ENCODE measurements around the gene NBPF10. TPM values are rescaled to one million over a fixed set of nuclear protein-coding genes. Genes with fewer than 3 reads are reported as not detected.
A peak's percentile ranks its signal among the peaks of the same experiment; 100 is the strongest.
"Not testable (repeated sequence)": the region's sequence is repeated elsewhere in the genome, so short reads cannot be mapped to it uniquely, and the experiment has no call there.

NBPF10 gene, protein sequence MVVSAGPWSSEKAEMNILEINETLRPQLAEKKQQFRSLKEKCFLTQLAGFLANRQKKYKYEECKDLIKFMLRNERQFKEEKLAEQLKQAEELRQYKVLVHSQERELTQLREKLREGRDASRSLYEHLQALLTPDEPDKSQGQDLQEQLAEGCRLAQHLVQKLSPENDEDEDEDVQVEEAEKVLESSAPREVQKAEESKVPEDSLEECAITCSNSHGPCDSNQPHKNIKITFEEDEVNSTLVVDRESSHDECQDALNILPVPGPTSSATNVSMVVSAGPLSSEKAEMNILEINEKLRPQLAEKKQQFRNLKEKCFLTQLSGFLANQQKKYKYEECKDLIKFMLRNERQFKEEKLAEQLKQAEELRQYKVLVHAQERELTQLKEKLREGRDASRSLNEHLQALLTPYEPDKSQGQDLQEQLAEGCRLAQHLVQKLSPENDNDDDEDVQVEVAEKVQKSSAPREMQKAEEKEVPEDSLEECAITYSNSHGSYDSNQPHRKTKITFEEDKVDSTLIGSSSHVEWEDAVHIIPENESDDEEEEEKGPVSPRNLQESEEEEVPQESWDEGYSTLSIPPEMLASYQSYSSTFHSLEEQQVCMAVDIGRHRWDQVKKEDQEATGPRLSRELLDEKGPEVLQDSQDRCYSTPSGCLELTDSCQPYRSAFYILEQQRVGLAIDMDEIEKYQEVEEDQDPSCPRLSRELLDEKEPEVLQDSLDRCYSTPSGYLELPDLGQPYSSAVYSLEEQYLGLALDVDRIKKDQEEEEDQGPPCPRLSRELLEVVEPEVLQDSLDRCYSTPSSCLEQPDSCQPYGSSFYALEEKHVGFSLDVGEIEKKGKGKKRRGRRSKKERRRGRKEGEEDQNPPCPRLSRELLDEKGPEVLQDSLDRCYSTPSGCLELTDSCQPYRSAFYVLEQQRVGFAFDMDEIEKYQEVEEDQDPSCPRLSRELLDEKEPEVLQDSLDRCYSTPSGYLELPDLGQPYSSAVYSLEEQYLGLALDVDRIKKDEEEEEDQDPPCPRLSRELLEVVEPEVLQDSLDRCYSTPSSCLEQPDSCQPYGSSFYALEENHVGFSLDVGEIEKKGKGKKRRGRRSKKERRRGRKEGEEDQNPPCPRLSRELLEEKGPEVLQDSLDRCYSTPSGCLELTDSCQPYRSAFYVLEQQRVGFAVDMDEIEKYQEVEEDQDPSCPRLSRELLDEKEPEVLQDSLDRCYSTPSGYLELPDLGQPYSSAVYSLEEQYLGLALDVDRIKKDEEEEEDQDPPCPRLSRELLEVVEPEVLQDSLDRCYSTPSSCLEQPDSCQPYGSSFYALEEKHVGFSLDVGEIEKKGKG (N-terminal part only)
- total RNA-seq (2014; rRNA removed), result 1.4 and 1.5 TPM in 2 replicates
- percentile 53 among the genes with signal in this experiment for Bru-seq, nascent RNA
- percentile 57 among the genes with signal in this experiment for BruChase-seq, experiment 1, labeled RNA remaining after a 6-hour chase
- BruChase-seq, experiment 2, labeled RNA remaining after a 2-hour chase, result percentile 55 among the genes with signal in this experiment
- long read RNA-seq, partial matches to known transcripts, result 33 of 56 reads
- long read RNA-seq, other reads (novel, unspliced or antisense), result 23 of 56 reads

DNA sequence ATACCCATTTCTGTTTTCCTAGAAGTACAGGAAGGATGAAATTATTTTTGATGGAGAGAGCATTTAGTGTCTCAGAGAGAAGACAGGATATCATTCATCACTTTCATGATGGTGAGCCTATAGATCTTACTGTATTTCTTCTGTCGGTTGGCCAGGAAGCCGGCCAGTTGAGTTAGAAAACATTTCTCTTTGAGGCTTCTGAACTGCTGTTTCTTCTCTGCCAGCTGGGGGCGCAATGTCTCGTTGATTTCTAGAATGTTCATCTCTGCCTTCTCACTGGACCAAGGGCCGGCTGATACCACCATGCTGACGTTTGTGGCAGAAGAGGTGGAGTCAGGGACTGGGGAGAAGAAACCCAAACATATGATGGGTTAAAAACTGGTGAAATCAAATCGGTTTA, at the start of gene NBPF10:
Gene NBPF10, minus strand, starts transcription at position 340 of the 400 bp plus-strand sequence. Its CDS starts 35 bp downstream, at position 305.
- H3K27me3 ChIP-seq (ENCODE audit: low read length); H3K79me2 ChIP-seq (ENCODE audit: low read length); H3K9ac ChIP-seq (ENCODE audit: low read length); H3K27ac ChIP-seq (ENCODE audit: low read length); H3K9me2 ChIP-seq (replicated peaks; ENCODE audit: low read length); POLR2A ChIA-PET (ENCODE audit: unreplicated experiment); H3F3A ChIP-seq (ENCODE audit: low read length, unreplicated experiment); CTCF ChIA-PET; intact Hi-C loops (cut with micrococcal nuclease); H2AFZ ChIP-seq (ENCODE audit: low read length); DNase-seq; H3K4me3 ChIP-seq (ENCODE audit: low read length); H3K4me1 ChIP-seq (ENCODE audit: insufficient read depth, low read length); H3K36me3 ChIP-seq (ENCODE audit: low read depth, low read length); H4K20me1 ChIP-seq (ENCODE audit: low read length); H3K9me3 ChIP-seq (ENCODE audit: low read length); BruUV-seq (replicated peaks); H3K4me2 ChIP-seq (ENCODE audit: low read length); ATAC-seq: not testable (repeated sequence)

DNA sequence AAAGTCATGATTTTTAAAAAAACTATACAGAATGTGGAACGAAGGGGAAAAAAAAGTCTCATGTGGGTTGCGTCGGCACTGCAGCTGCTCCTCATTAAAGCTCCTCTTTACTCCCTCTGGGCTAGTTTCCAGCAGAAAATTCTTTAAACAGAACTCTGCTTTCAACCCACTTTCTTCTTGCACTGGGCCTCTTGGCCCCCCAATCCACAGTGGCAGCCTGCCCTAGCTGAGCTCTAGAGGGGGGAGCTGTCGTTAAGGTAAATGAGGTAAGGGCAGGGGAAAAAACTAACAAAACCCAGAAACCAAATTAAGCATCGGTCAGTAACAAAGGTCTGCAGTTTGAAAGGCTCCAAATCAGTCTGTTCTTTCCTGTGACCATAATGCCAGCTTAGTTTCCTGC, 29.9 kb upstream of the NBPF10 start:
- H2AFZ ChIP-seq (ENCODE audit: low read length); H3K4me1 ChIP-seq (ENCODE audit: insufficient read depth, low read length); H3K9me3 ChIP-seq (ENCODE audit: low read length); CTCF ChIA-PET; H3F3A ChIP-seq (ENCODE audit: low read length, unreplicated experiment); H3K4me3 ChIP-seq (ENCODE audit: low read length); H3K27ac ChIP-seq (ENCODE audit: low read length); POLR2A ChIA-PET (ENCODE audit: unreplicated experiment); ATAC-seq; H3K27me3 ChIP-seq (ENCODE audit: low read length); H3K9me2 ChIP-seq (replicated peaks; ENCODE audit: low read length); H3K79me2 ChIP-seq (ENCODE audit: low read length); intact Hi-C loops (cut with micrococcal nuclease); H3K9ac ChIP-seq (ENCODE audit: low read length); H4K20me1 ChIP-seq (ENCODE audit: low read length); H3K36me3 ChIP-seq (ENCODE audit: low read depth, low read length); DNase-seq; H3K4me2 ChIP-seq (ENCODE audit: low read length); BruUV-seq (replicated peaks): not testable (repeated sequence)

DNA sequence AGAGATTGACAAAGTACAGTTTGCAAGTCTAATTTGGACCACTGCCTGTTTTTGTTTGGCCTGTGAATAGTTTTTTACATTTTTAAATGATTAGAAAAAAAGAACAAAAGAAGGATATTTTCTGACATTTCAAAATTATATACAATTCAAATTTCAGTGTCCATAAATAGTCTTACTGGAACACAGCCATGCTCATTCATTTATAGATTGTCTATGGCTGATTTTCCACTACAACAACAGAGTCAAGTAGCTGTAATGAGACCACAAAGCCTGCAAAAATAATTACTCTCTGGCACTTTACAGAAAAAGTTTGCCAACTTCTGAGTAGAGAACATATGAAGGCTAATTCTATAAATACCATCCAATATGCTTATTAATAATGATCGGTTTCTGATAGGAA, 23.1 kb upstream of the NBPF10 start:
- H3K4me1 ChIP-seq (ENCODE audit: insufficient read depth, low read length), result not testable (repeated sequence)

DNA sequence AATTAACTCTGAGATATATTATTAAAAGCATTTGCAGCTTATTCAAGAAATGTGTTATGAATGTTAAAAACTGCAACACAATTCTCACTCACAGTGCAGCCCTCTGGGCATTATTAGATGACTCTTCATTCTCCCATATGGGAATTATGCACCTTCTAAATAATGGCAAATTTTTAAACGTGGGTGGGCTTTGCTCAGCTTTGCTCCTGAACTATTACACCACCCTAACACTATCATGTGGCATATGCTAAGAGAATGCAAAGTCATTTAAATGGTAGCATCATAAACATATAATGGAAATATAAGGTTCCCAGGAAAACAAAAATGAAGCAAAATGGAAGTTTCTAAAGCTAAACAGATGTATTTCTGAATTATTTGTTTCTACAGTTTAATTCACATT, 22.7 kb upstream of the NBPF10 start:
- H3K4me3 ChIP-seq (ENCODE audit: low read length); H3K9me2 ChIP-seq (replicated peaks; ENCODE audit: low read length); H3K36me3 ChIP-seq (ENCODE audit: low read depth, low read length); H3K4me1 ChIP-seq (ENCODE audit: insufficient read depth, low read length); H3K9ac ChIP-seq (ENCODE audit: low read length); BruUV-seq (replicated peaks); H4K20me1 ChIP-seq (ENCODE audit: low read length); H3K27me3 ChIP-seq (ENCODE audit: low read length); H3K27ac ChIP-seq (ENCODE audit: low read length); H3K9me3 ChIP-seq (ENCODE audit: low read length); H3K4me2 ChIP-seq (ENCODE audit: low read length); POLR2A ChIA-PET (ENCODE audit: unreplicated experiment); ATAC-seq; H3K79me2 ChIP-seq (ENCODE audit: low read length); H3F3A ChIP-seq (ENCODE audit: low read length, unreplicated experiment); intact Hi-C loops (cut with micrococcal nuclease); DNase-seq; CTCF ChIA-PET; H2AFZ ChIP-seq (ENCODE audit: low read length): not testable (repeated sequence)

More for the DNA sequence above, 23.1 kb upstream of the NBPF10 start:
- H2AFZ ChIP-seq (ENCODE audit: low read length); H3F3A ChIP-seq (ENCODE audit: low read length, unreplicated experiment); H3K9ac ChIP-seq (ENCODE audit: low read length); BruUV-seq (replicated peaks); H3K27ac ChIP-seq (ENCODE audit: low read length); H3K9me2 ChIP-seq (replicated peaks; ENCODE audit: low read length); H3K4me2 ChIP-seq (ENCODE audit: low read length); POLR2A ChIA-PET (ENCODE audit: unreplicated experiment); DNase-seq; H3K27me3 ChIP-seq (ENCODE audit: low read length); H4K20me1 ChIP-seq (ENCODE audit: low read length); H3K36me3 ChIP-seq (ENCODE audit: low read depth, low read length); CTCF ChIA-PET; ATAC-seq; intact Hi-C loops (cut with micrococcal nuclease); H3K9me3 ChIP-seq (ENCODE audit: low read length); H3K4me3 ChIP-seq (ENCODE audit: low read length); H3K79me2 ChIP-seq (ENCODE audit: low read length): not testable (repeated sequence)

Other genes with a start within 250 kb of the NBPF10 start
- 0.81 and 1.9 TPM in 2 replicates for gene ITGA10, start 234.8 kb downstream of the NBPF10 start, total RNA-seq (2014; rRNA removed)
- gene PEX11B, start 226.1 kb downstream of the NBPF10 start, total RNA-seq (2014; rRNA removed), result 27.4 and 31.3 TPM in 2 replicates
- 459 and 482 TPM in 2 replicates for gene RBM8A, start 217.3 kb downstream of the NBPF10 start, total RNA-seq (2014; rRNA removed)
- gene LIX1L, start 186.8 kb downstream of the NBPF10 start, total RNA-seq (2014; rRNA removed), result 12.5 and 13.6 TPM in 2 replicates
- gene ANKRD34A, start 180.2 kb downstream of the NBPF10 start, total RNA-seq (2014; rRNA removed), result 0.29 and 2.8 TPM in 2 replicates
- 3.7 and 8.4 TPM in 2 replicates for gene POLR3GL, start 180.1 kb downstream of the NBPF10 start, total RNA-seq (2014; rRNA removed)
- 45.3 and 66.6 TPM in 2 replicates for gene TXNIP, start 148.2 kb downstream of the NBPF10 start, total RNA-seq (2014; rRNA removed)
- gene HJV, start 123.1 kb downstream of the NBPF10 start, total RNA-seq (2014; rRNA removed), result not detected in 2 replicates
- 69.6 and 93.9 TPM in 2 replicates for gene NOTCH2NLA, start 84.2 kb upstream of the NBPF10 start, total RNA-seq (2014; rRNA removed)

All from PC-3 (cell line).